Measurements from ENCODE around the gene CFAP46.

DNA sequence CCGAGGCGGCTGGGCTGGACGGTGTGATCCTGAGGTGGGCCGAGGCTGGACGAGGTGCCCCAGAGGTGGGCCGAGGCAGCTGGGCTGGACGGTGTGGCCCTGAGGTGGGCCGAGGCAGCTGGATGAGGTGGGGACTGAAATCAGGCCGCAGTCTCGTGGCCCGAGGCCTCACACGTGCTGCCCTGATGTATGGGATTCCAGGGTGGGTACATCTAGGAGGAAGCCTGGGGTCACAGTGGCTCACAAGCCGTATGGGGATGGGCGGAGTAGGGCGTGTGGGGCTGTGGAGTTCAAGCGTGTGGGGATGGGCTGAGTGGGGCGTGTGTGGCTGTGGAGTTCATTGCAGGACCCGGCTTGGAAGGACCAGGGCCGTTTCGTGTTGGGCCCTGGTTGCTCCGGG is 144.0 kb downstream of the CFAP46 start:
- TF ChIP-seq, protein P1, sequence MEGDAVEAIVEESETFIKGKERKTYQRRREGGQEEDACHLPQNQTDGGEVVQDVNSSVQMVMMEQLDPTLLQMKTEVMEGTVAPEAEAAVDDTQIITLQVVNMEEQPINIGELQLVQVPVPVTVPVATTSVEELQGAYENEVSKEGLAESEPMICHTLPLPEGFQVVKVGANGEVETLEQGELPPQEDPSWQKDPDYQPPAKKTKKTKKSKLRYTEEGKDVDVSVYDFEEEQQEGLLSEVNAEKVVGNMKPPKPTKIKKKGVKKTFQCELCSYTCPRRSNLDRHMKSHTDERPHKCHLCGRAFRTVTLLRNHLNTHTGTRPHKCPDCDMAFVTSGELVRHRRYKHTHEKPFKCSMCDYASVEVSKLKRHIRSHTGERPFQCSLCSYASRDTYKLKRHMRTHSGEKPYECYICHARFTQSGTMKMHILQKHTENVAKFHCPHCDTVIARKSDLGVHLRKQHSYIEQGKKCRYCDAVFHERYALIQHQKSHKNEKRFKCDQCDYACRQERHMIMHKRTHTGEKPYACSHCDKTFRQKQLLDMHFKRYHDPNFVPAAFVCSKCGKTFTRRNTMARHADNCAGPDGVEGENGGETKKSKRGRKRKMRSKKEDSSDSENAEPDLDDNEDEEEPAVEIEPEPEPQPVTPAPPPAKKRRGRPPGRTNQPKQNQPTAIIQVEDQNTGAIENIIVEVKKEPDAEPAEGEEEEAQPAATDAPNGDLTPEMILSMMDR (IDR thresholded peaks at IDR 0.05; ENCODE audit: low read depth, low read length, missing input control), result no peak
- TF ChIP-seq GABPA (IDR thresholded peaks at IDR 0.05 in 1 of 2, conservative IDR thresholded peaks at IDR 0.05 in 1 of 2) (no peak), EGR1 (IDR thresholded peaks at IDR 0.05; ENCODE audit: low read depth in 2 of 2) (no peak), TAF1 (conservative IDR thresholded peaks at IDR 0.05) (no peak), JUND (IDR thresholded peaks at IDR 0.05) (no peak), RAD21 (IDR thresholded peaks at IDR 0.05) (no peak)
- TF ChIP-seq, protein P2, sequence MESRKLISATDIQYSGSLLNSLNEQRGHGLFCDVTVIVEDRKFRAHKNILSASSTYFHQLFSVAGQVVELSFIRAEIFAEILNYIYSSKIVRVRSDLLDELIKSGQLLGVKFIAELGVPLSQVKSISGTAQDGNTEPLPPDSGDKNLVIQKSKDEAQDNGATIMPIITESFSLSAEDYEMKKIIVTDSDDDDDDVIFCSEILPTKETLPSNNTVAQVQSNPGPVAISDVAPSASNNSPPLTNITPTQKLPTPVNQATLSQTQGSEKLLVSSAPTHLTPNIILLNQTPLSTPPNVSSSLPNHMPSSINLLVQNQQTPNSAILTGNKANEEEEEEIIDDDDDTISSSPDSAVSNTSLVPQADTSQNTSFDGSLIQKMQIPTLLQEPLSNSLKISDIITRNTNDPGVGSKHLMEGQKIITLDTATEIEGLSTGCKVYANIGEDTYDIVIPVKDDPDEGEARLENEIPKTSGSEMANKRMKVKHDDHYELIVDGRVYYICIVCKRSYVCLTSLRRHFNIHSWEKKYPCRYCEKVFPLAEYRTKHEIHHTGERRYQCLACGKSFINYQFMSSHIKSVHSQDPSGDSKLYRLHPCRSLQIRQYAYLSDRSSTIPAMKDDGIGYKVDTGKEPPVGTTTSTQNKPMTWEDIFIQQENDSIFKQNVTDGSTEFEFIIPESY (IDR thresholded peaks at IDR 0.05), result no peak
- TF ChIP-seq, protein P3, sequence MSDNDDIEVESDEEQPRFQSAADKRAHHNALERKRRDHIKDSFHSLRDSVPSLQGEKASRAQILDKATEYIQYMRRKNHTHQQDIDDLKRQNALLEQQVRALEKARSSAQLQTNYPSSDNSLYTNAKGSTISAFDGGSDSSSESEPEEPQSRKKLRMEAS (IDR thresholded peaks at IDR 0.05), result no peak

Data from liver (tissue), 3 donors.